ENCODE results near the gene IMP4.

The IMP4 gene

GRCh38 chr2:130336877-130337734 lies 5.6 kb upstream of the IMP4 start:
- TF ChIP-seq CTCF (IDR thresholded peaks at IDR 0.05; ENCODE audit: insufficient read depth, low read depth, low read length, missing control alignments), result no peak
- no peak overlapping the region for H3K4me3 ChIP-seq (ENCODE audit: low read depth, low read length)
- peak; percentile 77 for DNase-seq (ENCODE audit: low read depth)

GRCh38 chr2:130337735-130338325 lies 4.9 kb upstream of the IMP4 start:
- no peak overlapping the region for H3K4me3 ChIP-seq (ENCODE audit: low read depth, low read length)

GRCh38 chr2:130338793-130339345 lies 3.8 kb upstream of the IMP4 start:
- no peak overlapping the region for H3K4me3 ChIP-seq (ENCODE audit: low read depth, low read length)
- no peak for TF ChIP-seq CTCF (IDR thresholded peaks at IDR 0.05; ENCODE audit: insufficient read depth, low read depth, low read length, missing control alignments)
- DNase-seq (ENCODE audit: low read depth), result no peak

More at GRCh38 chr2:130337735-130338325, 4.9 kb upstream of the IMP4 start:
- DNase-seq (ENCODE audit: low read depth), result no peak
- no peak for TF ChIP-seq CTCF (IDR thresholded peaks at IDR 0.05; ENCODE audit: insufficient read depth, low read depth, low read length, missing control alignments)

- H3K4me3 ChIP-seq (ENCODE audit: low read depth, low read length), result no peak overlapping the region
- DNase-seq (ENCODE audit: low read depth), result no peak
- TF ChIP-seq CTCF (IDR thresholded peaks at IDR 0.05; ENCODE audit: insufficient read depth, low read depth, low read length, missing control alignments), result no peak
Observed at GRCh38 chr2:130339885-130340745, 2.6 kb upstream of the IMP4 start.

- TF ChIP-seq CTCF (IDR thresholded peaks at IDR 0.05; ENCODE audit: insufficient read depth, low read depth, low read length, missing control alignments), result no peak
- H3K4me3 ChIP-seq (ENCODE audit: low read depth, low read length), result peak overlapping the region; percentile 74
- peak; percentile 40 for DNase-seq (ENCODE audit: low read depth)
Observed at GRCh38 chr2:130341562-130342019, 1.1 kb upstream of the IMP4 start.

GRCh38 chr2:130342020-130342532 lies 621 bp upstream of the IMP4 start:
- TF ChIP-seq CTCF (IDR thresholded peaks at IDR 0.05; ENCODE audit: insufficient read depth, low read depth, low read length, missing control alignments), result no peak
- peak overlapping the region; percentile 74 for H3K4me3 ChIP-seq (ENCODE audit: low read depth, low read length)
- DNase-seq (ENCODE audit: low read depth), result peak; percentile 96
